HG02798 (cell line): ENCODE measurements around the gene COMT.
"Not testable (repeated sequence)": the region's sequence is repeated elsewhere in the genome, so short reads cannot be mapped to it uniquely, and the experiment has no call there.

ENCODE experiments used
- ATAC-seq: cut with Tn5 transposase; IDR thresholded peaks from one replicate; pipeline ENCODE4 v1.9.1; 2021; ENCODE audit warnings: mild to moderate bottlenecking; ENCODE audit not compliant: unreplicated experiment, poor library complexity

COMT gene

GRCh38 chr22:19906864-19907263 lies 34.7 kb upstream of the COMT start:
- ATAC-seq = not testable (repeated sequence)

DNA sequence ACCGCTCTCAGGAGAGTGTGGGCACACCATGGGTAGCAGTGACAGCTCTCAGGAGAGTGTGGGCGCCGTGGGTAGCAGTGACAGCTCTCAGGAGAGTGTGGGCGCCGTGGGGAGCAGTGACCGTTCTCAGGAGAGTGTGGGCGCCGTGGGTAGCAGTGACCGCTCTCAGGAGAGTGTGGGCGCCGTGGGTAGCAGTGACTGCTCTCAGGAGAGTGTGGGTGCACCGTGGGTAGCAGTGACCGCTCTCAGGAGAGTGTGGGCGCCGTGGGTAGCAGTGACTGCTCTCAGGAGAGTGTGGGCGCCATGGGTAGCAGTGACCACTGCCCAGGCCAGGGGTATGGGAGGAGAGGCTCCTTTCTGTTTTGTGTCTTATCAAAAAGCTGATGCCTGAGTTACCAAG lies 33.7 kb upstream of the COMT start:
- not testable (repeated sequence) for ATAC-seq

DNA sequence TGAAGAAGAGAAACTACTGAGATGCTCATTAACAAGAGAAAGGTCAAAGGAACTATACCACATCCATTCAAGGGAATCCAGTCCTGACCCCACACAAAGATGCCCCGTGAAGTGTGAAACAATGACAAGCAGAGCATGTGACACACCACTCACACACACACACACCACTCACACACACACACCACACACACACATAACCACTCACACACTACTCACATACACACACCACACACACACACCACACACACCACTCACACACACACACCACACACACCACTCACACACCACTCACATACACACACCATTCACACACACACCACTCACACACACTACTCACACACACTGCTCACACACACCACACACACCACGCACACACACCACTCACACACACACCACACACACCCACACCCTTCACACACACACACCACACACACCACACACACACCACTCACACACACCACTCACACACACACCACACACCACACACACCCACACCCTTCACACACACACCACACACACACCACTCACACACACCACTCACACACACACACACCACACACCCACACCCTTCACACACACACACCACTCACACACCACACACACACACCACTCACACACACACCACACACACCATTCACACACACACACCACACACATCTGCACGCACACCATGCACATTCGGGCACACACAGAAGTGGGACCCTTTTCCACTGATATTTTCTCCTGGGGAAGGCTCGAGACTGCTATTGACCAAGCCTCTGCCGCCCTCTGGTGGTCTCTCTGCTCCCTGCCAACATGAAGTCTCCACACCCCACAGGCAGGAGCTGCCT lies 32.0 kb upstream of the COMT start:
- ATAC-seq = no peak

- ATAC-seq = no peak
Measured at GRCh38 chr22:19910180-19910744, 31.3 kb upstream of the COMT start.

DNA sequence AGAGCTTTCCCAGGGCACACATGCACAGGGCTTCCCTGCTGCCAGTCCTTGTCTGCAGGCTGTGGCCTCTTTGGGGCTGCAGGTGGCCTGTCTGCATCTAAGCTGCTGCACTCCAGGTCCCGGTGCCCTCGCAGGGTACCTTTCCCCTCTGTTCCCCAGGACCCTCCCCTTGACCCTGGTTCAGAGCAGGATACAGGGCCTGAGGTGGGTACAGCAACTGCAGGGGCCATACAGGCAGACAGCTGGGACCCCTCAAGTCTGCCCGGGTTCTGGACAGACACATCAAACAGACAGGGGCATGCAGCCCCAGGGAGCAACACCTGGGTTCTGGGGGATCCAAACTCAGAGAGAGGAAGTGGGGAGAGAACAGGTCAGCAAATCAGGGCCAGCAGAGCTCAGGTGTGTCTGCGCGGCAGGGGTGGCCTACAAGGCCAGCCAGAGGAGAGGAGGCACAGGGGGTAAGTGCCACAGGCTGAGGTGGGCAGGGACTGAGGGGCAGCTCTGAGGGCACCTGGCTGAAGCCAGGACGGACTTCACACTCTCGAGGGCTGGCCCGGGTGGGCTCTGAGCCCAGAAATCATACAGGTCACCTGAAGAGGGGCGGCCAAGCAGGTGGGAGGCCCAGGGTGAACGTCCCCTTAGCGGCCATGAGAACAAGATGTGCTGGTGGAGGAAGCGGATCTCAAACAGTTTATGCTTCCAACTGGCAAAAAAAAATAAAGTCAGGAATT lies 29.9 kb upstream of the COMT start:
- no peak for ATAC-seq

DNA sequence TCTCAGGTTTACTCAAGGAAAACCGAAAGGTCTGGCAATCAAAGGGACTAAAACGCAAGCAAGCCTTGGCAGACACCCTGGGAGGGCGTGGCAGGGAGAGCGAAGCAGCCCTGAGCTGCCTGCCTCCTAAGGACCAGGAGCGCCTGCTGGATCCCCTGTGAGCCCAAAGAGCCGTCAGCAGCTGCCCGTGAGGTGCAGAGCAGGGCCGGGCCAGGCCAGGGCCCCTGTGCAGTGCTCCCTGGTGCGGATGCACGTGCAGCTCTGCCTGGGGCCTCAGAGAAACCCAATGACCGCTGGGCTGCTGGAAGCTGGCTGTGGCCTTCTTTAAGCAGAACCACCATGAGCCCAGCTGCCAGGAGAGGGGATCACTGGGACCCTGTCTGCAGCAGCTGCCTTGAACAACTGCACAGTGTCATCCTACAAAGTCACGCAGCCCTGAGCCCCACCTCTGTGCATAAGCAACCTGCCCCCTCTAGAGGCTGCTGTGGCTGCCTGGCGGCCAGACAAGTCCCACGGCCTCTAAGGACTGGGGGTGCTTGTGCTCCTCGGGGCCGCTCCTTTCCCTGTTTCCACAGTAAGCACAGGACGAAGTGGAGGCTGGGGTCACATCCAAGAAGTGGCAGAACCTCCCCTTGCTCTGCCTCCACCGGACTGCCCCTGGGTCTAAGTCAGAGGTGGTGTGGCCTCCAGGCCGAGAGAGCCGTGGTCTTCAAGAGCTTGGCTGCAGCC lies 29.1 kb upstream of the COMT start:
- ATAC-seq = no peak

DNA sequence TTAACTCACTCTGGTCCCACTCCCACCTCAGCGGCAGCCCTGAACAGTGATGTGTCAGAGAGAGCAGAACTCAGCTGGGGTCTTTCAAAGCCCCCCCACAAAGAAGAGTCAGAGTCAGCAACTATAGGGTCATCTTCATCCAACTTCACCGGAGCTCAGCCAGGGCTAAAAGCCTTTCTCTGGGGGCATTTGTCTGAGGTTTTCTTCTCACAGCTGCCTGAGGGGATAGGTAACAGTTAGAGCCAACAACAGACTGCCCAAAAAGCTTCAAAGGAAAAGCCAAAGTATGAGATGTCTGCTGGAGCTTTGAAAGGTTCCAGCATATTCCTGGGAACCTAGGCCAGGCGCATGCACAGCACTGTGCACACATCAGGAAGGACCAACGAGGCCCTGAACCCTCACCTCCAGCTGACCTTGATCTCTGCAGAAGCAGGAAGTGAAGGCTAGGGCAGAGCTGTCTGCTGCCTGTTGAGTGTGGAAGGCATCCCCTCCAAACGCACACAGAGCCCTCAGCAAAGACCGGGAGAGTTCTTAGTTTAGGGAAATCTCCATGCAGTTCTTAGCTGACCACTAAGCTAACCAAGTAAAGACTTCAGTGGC lies 28.1 kb upstream of the COMT start:
- no peak for ATAC-seq

DNA sequence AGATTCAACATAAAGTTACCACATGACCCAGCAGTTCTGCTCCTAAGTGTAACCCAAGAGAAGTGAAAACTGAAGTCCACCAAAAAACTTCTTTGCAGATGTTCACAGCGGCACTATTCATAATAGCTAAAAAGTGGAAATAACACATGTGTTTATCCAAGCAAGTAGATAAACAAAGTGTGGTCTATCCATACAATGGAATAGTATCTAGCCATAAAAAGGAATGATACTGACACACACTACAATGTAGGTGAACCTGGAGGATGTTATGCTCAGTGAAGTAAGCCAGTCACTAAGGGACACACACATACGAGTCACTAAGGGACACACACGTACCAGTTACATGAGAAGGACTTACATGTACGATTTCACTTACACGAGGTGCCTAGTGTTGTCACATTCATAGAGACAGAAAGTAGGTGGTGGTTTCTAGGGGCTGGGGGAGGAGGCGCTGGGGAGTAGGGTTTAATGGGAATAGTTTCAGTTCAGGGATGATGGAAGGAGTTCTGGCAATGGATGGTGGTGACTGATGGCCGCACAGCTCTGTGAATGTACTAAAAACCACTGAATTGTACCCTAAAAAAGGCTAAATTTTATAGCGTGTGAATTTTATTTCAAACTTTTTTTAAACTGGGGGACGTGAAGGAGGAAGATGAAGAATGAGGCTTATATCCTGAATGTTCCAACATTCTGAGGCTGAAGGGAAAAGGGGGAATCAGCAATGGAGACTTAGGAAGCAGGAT lies 27.2 kb upstream of the COMT start:
- ATAC-seq = no peak

- ATAC-seq = no peak
Measured at GRCh38 chr22:19915287-19915954, 26.2 kb upstream of the COMT start.

DNA sequence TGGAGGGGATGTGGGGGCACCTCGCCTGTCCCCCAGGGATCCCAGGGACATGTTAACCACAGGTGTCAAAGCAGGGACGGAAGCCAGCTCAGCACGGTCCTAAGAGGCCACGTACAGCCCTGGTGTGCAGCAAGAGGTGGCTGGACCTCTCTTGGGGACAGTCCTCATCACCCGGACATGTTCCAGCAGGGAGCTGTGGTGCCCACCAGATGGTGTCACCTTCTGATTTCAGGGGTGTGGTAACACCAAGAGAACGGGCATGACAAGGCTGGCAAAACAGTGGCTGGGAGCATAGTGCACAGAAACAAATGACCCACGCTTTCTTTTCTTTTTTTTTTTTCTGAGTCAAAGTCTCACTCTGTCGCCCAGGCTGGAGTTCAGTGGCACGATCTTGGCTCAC lies 25.6 kb upstream of the COMT start:
- no peak for ATAC-seq

- ATAC-seq = no peak
Measured at GRCh38 chr22:19916941-19917340, 24.6 kb upstream of the COMT start.

GRCh38 chr22:19917389-19918138 lies 24.0 kb upstream of the COMT start:
- no peak for ATAC-seq

DNA sequence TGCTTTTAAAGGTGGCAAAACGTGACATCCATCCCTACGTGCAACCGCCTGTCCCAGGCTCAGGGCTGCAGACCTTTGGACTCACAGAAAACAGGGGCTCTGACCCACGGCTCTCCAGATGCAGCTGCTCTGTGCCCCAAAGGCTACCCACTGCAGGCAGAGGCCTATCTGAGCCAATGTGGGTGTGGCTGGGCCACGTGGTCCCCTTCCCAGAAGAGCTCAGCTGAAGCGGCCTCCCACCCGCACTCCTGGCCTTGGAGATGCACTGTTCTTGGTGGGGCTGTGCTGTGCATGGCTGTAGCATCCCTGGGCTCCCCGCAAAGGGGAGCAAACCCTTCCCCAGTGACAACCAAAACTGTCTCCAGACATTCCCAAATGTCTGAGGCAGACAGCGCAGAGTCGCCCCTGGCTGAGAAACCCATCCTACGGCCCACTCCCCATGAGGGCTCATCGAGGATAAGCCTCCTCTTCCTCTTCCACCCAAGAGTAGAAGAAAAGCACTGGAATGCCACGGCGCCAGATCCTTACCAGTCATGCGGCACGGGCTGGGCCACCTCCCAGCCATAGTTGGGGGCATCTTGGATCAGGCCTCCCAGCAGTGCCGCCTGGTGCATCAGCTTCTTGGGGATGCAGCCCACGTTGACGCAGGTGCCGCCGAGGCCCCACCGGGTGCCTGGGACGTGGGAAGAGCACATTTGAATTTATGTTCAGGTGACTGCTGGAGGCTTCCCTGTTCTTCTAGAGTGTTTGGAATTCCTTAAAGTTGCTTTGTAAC lies 23.1 kb upstream of the COMT start:
- no peak for ATAC-seq

GRCh38 chr22:19919701-19920363 lies 21.7 kb upstream of the COMT start:
- no peak for ATAC-seq

DNA sequence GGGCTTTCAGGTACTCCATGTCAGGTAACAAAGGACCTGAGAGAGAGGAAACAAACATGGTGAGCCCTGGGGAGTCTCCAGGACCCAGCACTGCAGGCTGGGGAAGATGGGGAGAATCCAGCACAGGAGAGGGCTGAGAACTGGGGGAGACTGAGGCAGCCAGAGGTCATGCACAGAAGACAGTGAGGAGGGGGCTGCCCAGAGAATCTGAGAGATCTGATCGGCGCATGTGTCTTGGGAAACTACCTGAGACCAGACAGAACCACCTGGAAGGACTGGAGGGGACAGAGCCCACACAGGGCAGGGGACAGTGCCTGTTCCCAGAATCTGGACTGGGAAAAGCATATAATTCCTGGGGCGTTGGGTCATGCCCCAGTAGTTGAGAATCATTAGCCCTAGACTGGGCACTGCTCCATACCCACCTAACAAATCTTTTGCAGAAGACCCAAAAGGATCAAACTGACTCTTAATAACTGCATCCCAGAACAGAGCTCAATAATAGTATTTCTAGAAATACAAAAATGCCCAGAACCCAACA lies 20.0 kb upstream of the COMT start:
- ATAC-seq = no peak

GRCh38 chr22:19923914-19924513 lies 17.6 kb upstream of the COMT start:
- ATAC-seq = no peak

GRCh38 chr22:19926028-19926427 lies 15.5 kb upstream of the COMT start:
- not testable (repeated sequence) for ATAC-seq
